GM12891 (cell line): ENCODE measurements around the gene SDF4.

ENCODE experiments used
- POLR2A ChIP-seq: IDR thresholded peaks from 2 replicates; pipeline ENCODE4 v1.6.1; 2011; ENCODE audit warnings: low read depth, low read length, control low read depth
- POLR2AphosphoS5 ChIP-seq: IDR thresholded peaks from 2 replicates; pipeline ENCODE4 v1.6.1; 2011; ENCODE audit warnings: low read depth, low read length, control low read depth
- POU2F2 ChIP-seq: IDR thresholded peaks from 2 replicates; pipeline ENCODE4 v1.6.1; 2011; ENCODE audit warnings: low read depth, mild to moderate bottlenecking, control low read depth, low read length, moderate library complexity
- TAF1 ChIP-seq: IDR thresholded peaks from 2 replicates; pipeline ENCODE4 v1.6.1; 2011; ENCODE audit warnings: low read depth, low read length, control low read depth

GRCh38 chr1:1206376-1206965, 25.3 kb downstream of the SDF4 start, which contains the start of gene TNFRSF18:
- TF ChIP-seq POLR2AphosphoS5, result no peak
- TF ChIP-seq TAF1, result no peak
- TF ChIP-seq POLR2A, result no peak
- peak; percentile 90; the same call in 1 of the 2 replicates for TF ChIP-seq POU2F2
